H1 (cell line): Measurements from ENCODE around the gene CDKN1A. TPM values are rescaled to one million over a fixed set of nuclear protein-coding genes. Genes with fewer than 3 reads are reported as not detected.

ENCODE experiments used
- CTCF ChIA-PET: fragments of 300-600 bp; sonication (Branson Sonifier 250); formaldehyde crosslinking; loops from one replicate; lab custom pipeline; 2021; ENCODE audit not compliant: partially characterized antibody; lab: Charles Lee
- POLR2A ChIA-PET: fragments of 300-600 bp; sonication (Branson Sonifier 250); formaldehyde crosslinking; loops from one replicate; lab custom pipeline; 2021; ENCODE audit warnings: inconsistent platforms; ENCODE audit not compliant: partially characterized antibody; lab: Charles Lee
- DNase-seq, 2 experiments: peaks; one replicate each; pipeline versions ENCODE4 v3.0.0 to v3.0.0-alpha.2; 2010 to 2022; ENCODE audit warnings: low spot score in 2 of 2, low read depth in 1 of 2, mixed read lengths in 1 of 2
- FAIRE-seq: peaks from 2 replicates; lab custom pipeline; 2011; peaks lifted over from hg19 to GRCh38; lab: Jason Lieb, UNC
- H2AFZ ChIP-seq: 2 replicates; pipeline ENCODE4 v1.8.1; 2012; ENCODE audit warnings: low read length, inconsistent platforms
- H2AK5ac ChIP-seq: 2 replicates; pipeline ENCODE4 v1.6.1; 2013; ENCODE audit warnings: low read depth, low read length
- H2BK120ac ChIP-seq: replicated peaks from 2 replicates; pipeline ENCODE3; 2013; ENCODE audit warnings: low read depth, low read length, inconsistent platforms
- H2BK12ac ChIP-seq: 2 replicates; pipeline ENCODE4 v1.6.1; 2013; ENCODE audit warnings: low read depth, low read length
- H2BK15ac ChIP-seq: 2 replicates; pipeline ENCODE4 v1.6.1; 2013; ENCODE audit warnings: low read length
- H2BK20ac ChIP-seq: 2 replicates; pipeline ENCODE4 v1.6.1; 2013; ENCODE audit warnings: low read length
- H2BK5ac ChIP-seq: 2 replicates; pipeline ENCODE4 v1.6.1; 2013; ENCODE audit warnings: low read depth, low read length
- H3K14ac ChIP-seq: 2 replicates; pipeline ENCODE4 v1.6.1; 2013; ENCODE audit warnings: inconsistent platforms; ENCODE audit not compliant: insufficient read length
- H3K18ac ChIP-seq: 2 replicates; pipeline ENCODE4 v1.6.1; 2013; ENCODE audit warnings: low read length; ENCODE audit errors: extremely low read depth
- H3K23ac ChIP-seq: 2 replicates; pipeline ENCODE4 v1.6.1; 2013; ENCODE audit warnings: inconsistent platforms; ENCODE audit not compliant: insufficient read length
- H3K23me2 ChIP-seq: 2 replicates; pipeline ENCODE4 v1.6.1; 2013; ENCODE audit warnings: low read depth, low read length
- H3K27ac ChIP-seq: 2 replicates; pipeline ENCODE4 v1.6.1; 2011; ENCODE audit warnings: low read depth, low read length, inconsistent platforms
- H3K27me3 ChIP-seq, 4 experiments: replicated peaks in 1 of 4; 1 replicate in 1 of 4; 2 replicates in 3 of 4; pipeline versions ENCODE4 v1.6.1 to v1.8.1; 2011 to 2013; ENCODE audit warnings: low read length in 3 of 4, mild to moderate bottlenecking in 3 of 4, inconsistent platforms in 2 of 4, mixed read lengths in 2 of 4, moderate library complexity in 1 of 4; ENCODE audit not compliant: control insufficient read depth in 3 of 4, insufficient read depth in 3 of 4; ENCODE audit errors: extremely low read depth in 1 of 4
- H3K36me3 ChIP-seq, 4 experiments: 2 replicates each; pipeline versions ENCODE4 v1.6.1 to v1.8.1; 2011 to 2013; ENCODE audit warnings: mild to moderate bottlenecking in 4 of 4, low read length in 3 of 4, moderate library complexity in 2 of 4, control low read depth in 1 of 4, inconsistent platforms in 1 of 4; ENCODE audit not compliant: insufficient read depth in 4 of 4, control insufficient read depth in 2 of 4
- H3K4ac ChIP-seq: replicated peaks from 2 replicates; pipeline ENCODE3; 2013; ENCODE audit warnings: low read length, low read depth, mixed read lengths, inconsistent platforms; ENCODE audit not compliant: insufficient read length
- H3K4me1 ChIP-seq, 4 experiments: replicated peaks in 1 of 4; 1 replicate in 1 of 4; 2 replicates in 3 of 4; pipeline versions ENCODE4 v1.6.1 to v1.8.1; 2011 to 2013; ENCODE audit warnings: low read length in 3 of 4, inconsistent platforms in 2 of 4, mixed read lengths in 1 of 4; ENCODE audit not compliant: insufficient read depth in 4 of 4, control insufficient read depth in 3 of 4
- H3K4me2 ChIP-seq, 2 experiments: 2 replicates each; pipeline versions ENCODE4 v1.6.1 to v1.8.1; 2011 to 2013; ENCODE audit warnings: low read depth in 2 of 2, low read length in 2 of 2, control low read depth in 1 of 2, inconsistent platforms in 1 of 2, mild to moderate bottlenecking in 1 of 2; ENCODE audit not compliant: insufficient read depth in 1 of 2
- H3K4me3 ChIP-seq, 4 experiments: fragments of 200-600, 300-600 bp in 1 of 4; sonication (generic), shearing (Covaris generic), sonication (Bioruptor Twin) in 1 of 4; 2 replicates each; pipeline versions ENCODE4 v1.5.1 to v1.8.1; 2011 to 2016; ENCODE audit warnings: low read length in 4 of 4, low read depth in 3 of 4, control low read depth in 2 of 4, inconsistent platforms in 2 of 4, mild to moderate bottlenecking in 2 of 4, mixed read lengths in 1 of 4, moderate library complexity in 1 of 4; ENCODE audit not compliant: insufficient read depth in 2 of 4; ENCODE audit errors: extremely low read depth in 1 of 4
- H3K56ac ChIP-seq: replicated peaks from 2 replicates; pipeline ENCODE3; 2013; ENCODE audit warnings: low read depth, mild to moderate bottlenecking, mixed read lengths, low read length, inconsistent platforms; ENCODE audit not compliant: insufficient read length
- H3K79me1 ChIP-seq: 2 replicates; pipeline ENCODE4 v1.6.1; 2013; ENCODE audit warnings: low read depth, low read length, control low read depth
- H3K79me2 ChIP-seq, 2 experiments: 2 replicates each; pipeline versions ENCODE4 v1.6.1 to v1.8.1; 2012 to 2013; ENCODE audit warnings: low read length in 2 of 2, mild to moderate bottlenecking in 2 of 2, inconsistent platforms in 1 of 2; ENCODE audit not compliant: insufficient read depth in 2 of 2, control insufficient read depth in 1 of 2
- H3K9ac ChIP-seq, 4 experiments: replicated peaks in 1 of 4; 1 replicate in 1 of 4; 2 replicates in 3 of 4; pipeline versions ENCODE4 v1.6.1 to v1.8.1; 2011 to 2013; ENCODE audit warnings: low read depth in 3 of 4, low read length in 3 of 4, control low read depth in 2 of 4, mild to moderate bottlenecking in 2 of 4, moderate library complexity in 2 of 4, inconsistent platforms in 1 of 4; ENCODE audit errors: extremely low read depth in 1 of 4
- H3K9me3 ChIP-seq, 2 experiments: 2 replicates each; pipeline versions ENCODE4 v1.6.1 to v1.8.1; 2012 to 2013; ENCODE audit warnings: mild to moderate bottlenecking in 2 of 2, moderate library complexity in 2 of 2, control low read depth in 1 of 2, inconsistent platforms in 1 of 2, low read depth in 1 of 2, low read length in 1 of 2, mixed read lengths in 1 of 2; ENCODE audit not compliant: insufficient read depth in 2 of 2
- H4K20me1 ChIP-seq, 2 experiments: replicated peaks in 1 of 2; 2 replicates each; pipeline versions ENCODE3 to v1.8.1; 2011 to 2013; ENCODE audit warnings: inconsistent platforms in 2 of 2, low read length in 2 of 2, mild to moderate bottlenecking in 1 of 2; ENCODE audit not compliant: insufficient read depth in 2 of 2, control insufficient read depth in 1 of 2
- H4K5ac ChIP-seq: 2 replicates; pipeline ENCODE4 v1.6.1; 2013; ENCODE audit warnings: low read length, low read depth, mixed read lengths, inconsistent platforms; ENCODE audit not compliant: insufficient read length
- H4K8ac ChIP-seq: 2 replicates; pipeline ENCODE4 v1.8.0; 2013; ENCODE audit warnings: mild to moderate bottlenecking, moderate library complexity, low read length, inconsistent platforms; ENCODE audit not compliant: insufficient read depth; ENCODE audit errors: extremely low read depth
- H4K91ac ChIP-seq: replicated peaks from 2 replicates; pipeline ENCODE3; 2013; ENCODE audit warnings: low read length, mixed read lengths, inconsistent platforms; ENCODE audit not compliant: insufficient read length
- CTBP2 ChIP-seq: IDR thresholded peaks from 2 replicates; pipeline ENCODE4 v1.7.0; 2011; ENCODE audit warnings: borderline replicate concordance, mild to moderate bottlenecking, moderate library complexity, mixed read lengths, low read length; ENCODE audit not compliant: insufficient read depth, insufficient read length
- EP300 ChIP-seq, 2 experiments: IDR thresholded peaks; 1 replicate in 1 of 2; 2 replicates in 1 of 2; pipeline ENCODE4 v1.6.1; 2011 to 2012; ENCODE audit warnings: low read depth in 2 of 2, low read length in 2 of 2, mild to moderate bottlenecking in 2 of 2, borderline replicate concordance in 1 of 2, inconsistent platforms in 1 of 2, moderate library complexity in 1 of 2
- MAFK ChIP-seq: IDR thresholded peaks from 2 replicates; pipeline ENCODE4 v1.6.1; 2012; ENCODE audit warnings: low read depth, mild to moderate bottlenecking, improper control_type of control experiment, low read length
- NANOG ChIP-seq: IDR thresholded peaks from 2 replicates; pipeline ENCODE4 v1.6.1; 2011; ENCODE audit warnings: low read length, low read depth, mild to moderate bottlenecking, inconsistent platforms; ENCODE audit not compliant: insufficient read depth, poor library complexity, severe bottlenecking
- POU5F1 ChIP-seq: IDR thresholded peaks from 2 replicates; pipeline ENCODE4 v1.6.1; 2011; ENCODE audit warnings: low read depth, mild to moderate bottlenecking, low read length, moderate library complexity
- RAD21 ChIP-seq, 2 experiments: IDR thresholded peaks in 1 of 2; conservative IDR thresholded peaks in 1 of 2; 2 replicates each; pipeline ENCODE4 v1.6.1; 2011; ENCODE audit warnings: low read depth in 2 of 2, low read length in 2 of 2, improper control_type of control experiment in 1 of 2, inconsistent platforms in 1 of 2, mild to moderate bottlenecking in 1 of 2, moderate library complexity in 1 of 2
- SAP30 ChIP-seq: fragments of 300-600 bp; sonication (generic); IDR thresholded peaks from 2 replicates; pipeline ENCODE4 v1.7.1; 2012; ENCODE audit warnings: low read length, moderate library complexity, mild to moderate bottlenecking, inconsistent platforms; ENCODE audit not compliant: insufficient read depth, insufficient replicate concordance
- SIX5 ChIP-seq: IDR thresholded peaks from 2 replicates; pipeline ENCODE4 v1.6.1; 2011; ENCODE audit warnings: mild to moderate bottlenecking, low read depth, low read length
- SP1 ChIP-seq: IDR thresholded peaks from 2 replicates; pipeline ENCODE4 v1.6.1; 2011; ENCODE audit warnings: low read depth, low read length
- SRF ChIP-seq: IDR thresholded peaks from 2 replicates; pipeline ENCODE4 v1.6.1; 2011; ENCODE audit warnings: mild to moderate bottlenecking, low read depth, low read length, moderate library complexity
- SUZ12 ChIP-seq: fragments of 200-600 bp; sonication (generic); IDR thresholded peaks from 2 replicates; pipeline ENCODE4 v1.6.1; 2012; ENCODE audit warnings: mild to moderate bottlenecking, inconsistent platforms, low read length, moderate library complexity, mixed read lengths
- TEAD4 ChIP-seq: IDR thresholded peaks from 2 replicates; pipeline ENCODE4 v1.6.1; 2012; ENCODE audit warnings: low read depth, low read length, inconsistent platforms, mixed read lengths
- WGBS, 2 experiments: shearing (Covaris generic) in 1 of 2; methylation state at CpG; one replicate each; pipeline versions ENCODE4 v1.1.6 to v1.1.7; 2013 to 2015; ENCODE audit warnings: low lambda C conversion rate in 2 of 2, mixed read lengths in 2 of 2, inconsistent platforms in 1 of 2, low coverage in 1 of 2, missing lambda C conversion rate in 1 of 2; ENCODE audit not compliant: insufficient replicate concordance in 2 of 2, insufficient coverage in 1 of 2, insufficient read length in 1 of 2; ENCODE audit errors: extremely low coverage in 1 of 2, missing lambda C conversion rate in 1 of 2; 5-methylcytosine and 5-hydroxymethylcytosine counted together
- polyA plus RNA-seq, 7 experiments: library from polyadenylated mRNA; depleted of rRNA in 3 of 7; stranded (reverse) in 5 of 7; unstranded in 2 of 7; fragments of >200 nt in 5 of 7; fragments of 200-250 nt in 2 of 7; gene quantifications; 1 replicate in 5 of 7; 2 replicates in 1 of 7; 4 replicates in 1 of 7; pipeline versions ENCODE4 v1.2.1 to v1.2.3, GENCODE V29; 2011 to 2013; ENCODE audit warnings: missing spikeins in 2 of 7, mixed read lengths in 2 of 7
- total RNA-seq: library from RNA; stranded (reverse); fragmentation: NEBNext Ultra II Directional; extraction: Animal tissue kit (Norgen Biotek cat#: 25700); gene quantifications from 2 replicates; pipeline ENCODE4 v1.2.1, GENCODE V29; 2021

Gene CDKN1A
- total and polyA plus RNA-seq, 2 of the 8 experiments (the other 6 are each of a cell fraction or from before 2014, with no cell fraction given), result 15.2 to 36.0 TPM

- no peak for FAIRE-seq
- CTCF ChIA-PET, result interaction anchor here (0.8 to 1.3 kb wide), 3 partner anchors 12 to 340 kb away, joined by 3 read pairs; no protein-coding TSS in a partner anchor
- Histone ChIP-seq H4K8ac (no peak overlapping the region), H2BK15ac (no peak overlapping the region), H3K4me1 (no peaks in the 10 kb centered on the region), H3K18ac (no peak overlapping the region), H2BK120ac (no peak overlapping the region), H3K27me3 (no peaks in the 10 kb centered on the region), H2BK12ac (no peak overlapping the region), H3K27ac (no peak overlapping the region), H2BK5ac (no peak overlapping the region), H4K20me1 (peaks cover 0 to 9% of the 10 kb centered on the region in 2 experiments), H3K79me1 (no peaks in the 10 kb centered on the region), H4K5ac (no peak overlapping the region), H3K14ac (no peak overlapping the region), H2BK20ac (no peak overlapping the region), H3K9me3 (no peaks in the 10 kb centered on the region), H2AFZ (no peak overlapping the region), H3K4me2 (no peak overlapping the region), H3K4me3 (no peak overlapping the region), H3K23ac (no peak overlapping the region), H3K9ac (no peak overlapping the region), H4K91ac (no peak overlapping the region), H3K36me3 (peaks cover 4 to 30% (median 19%) of the 10 kb centered on the region in 4 experiments; a peak in 7 of 8 replicates), H3K4ac (no peak overlapping the region), H3K23me2 (no peaks in the 10 kb centered on the region), H2AK5ac (no peak overlapping the region), H3K79me2 (peaks cover 0 to 4% of the 10 kb centered on the region in 2 experiments; a peak in 2 of 4 replicates), H3K56ac (no peak overlapping the region)
- WGBS, 2 experiments, result 86% methylated on average over 4 of the region's 6 CpGs; no CpG with 5 or more reads in 1 of the 2 experiments
- DNase-seq, result no peak
- POLR2A ChIA-PET, result no interaction called here
- no peak for TF ChIP-seq SRF
- TF ChIP-seq SIX5, result no peak
- no peak for TF ChIP-seq SUZ12
- TF ChIP-seq TEAD4, result no peak
- no peak for TF ChIP-seq CTBP2
- no peak for TF ChIP-seq SP1
- no peak for TF ChIP-seq EP300 (IDR thresholded peaks at IDR 0.05; ENCODE audit: borderline replicate concordance in 1 of 2, low read depth in 2 of 2, low read length in 2 of 2)
- no peak for TF ChIP-seq MAFK
- no peak for TF ChIP-seq POU5F1
- no peak for TF ChIP-seq NANOG
- TF ChIP-seq SAP30, result no peak
- TF ChIP-seq RAD21 (IDR thresholded peaks at IDR 0.05 in 1 of 2, conservative IDR thresholded peaks at IDR 0.05 in 1 of 2; ENCODE audit: low read depth in 2 of 2, low read length in 2 of 2), result no peak
These were observed 9.7 kb downstream of the CDKN1A start for GRCh38 chr6:36688063-36688738.
